Panc1 (cell line): ENCODE measurements around the gene FLG. TPM values are rescaled to one million over a fixed set of nuclear protein-coding genes. Genes with fewer than 3 reads are reported as not detected.
"Not testable (repeated sequence)": the region's sequence is repeated elsewhere in the genome, so short reads cannot be mapped to it uniquely, and the experiment has no call there.

Experiments
- ATAC-seq: fragments of 200-7000 bp; cut with Tn5 transposase; 2 replicates; pipeline ENCODE4 v1.9.1; 2020; ENCODE audit warnings: mild to moderate bottlenecking, moderate library complexity
- BruUV-seq: library from RNA; stranded (reverse); fragments of 400-500 nt; replicated peaks from 2 replicates; lab custom pipeline; 2021; lab: Mats Ljungman, UMichigan
- CTCF ChIA-PET: fragments of 300-600 bp; sonication (Branson Sonifier 250); formaldehyde crosslinking; loops from one replicate; lab custom pipeline; 2022; ENCODE audit warnings: antibody characterized with exemption; lab: Charles Lee
- POLR2A ChIA-PET: fragments of 300-600 bp; sonication (Branson Sonifier 250); formaldehyde crosslinking; loops from one replicate; lab custom pipeline; 2022; ENCODE audit warnings: antibody characterized with exemption; lab: Charles Lee
- DNase-seq: peaks from one replicate; pipeline ENCODE4 v3.0.0-alpha.2; 2010; ENCODE audit warnings: low read depth, low spot score
- H3K27ac ChIP-seq: 2 replicates; pipeline ENCODE4 v1.5.1; 2011; ENCODE audit warnings: mild to moderate bottlenecking, low read length, inconsistent platforms
- H3K27me3 ChIP-seq: fragments of 200-500 bp; sonication (Bioruptor generic); 2 replicates; pipeline ENCODE4 v1.6.0; 2014; ENCODE audit warnings: low read length, inconsistent platforms; ENCODE audit not compliant: control insufficient read depth, insufficient read depth
- H3K36me3 ChIP-seq: fragments of 200-500 bp; sonication (Bioruptor generic); 2 replicates; pipeline ENCODE4 v1.5.1; 2014; ENCODE audit warnings: inconsistent platforms, mild to moderate bottlenecking, low read length, moderate library complexity; ENCODE audit not compliant: control insufficient read depth, insufficient read depth
- H3K4me1 ChIP-seq: 2 replicates; pipeline ENCODE4 v1.5.1; 2011; ENCODE audit warnings: inconsistent platforms, mild to moderate bottlenecking, low read length, moderate library complexity; ENCODE audit not compliant: control insufficient read depth, insufficient read depth
- H3K4me3 ChIP-seq, 2 experiments: 2 replicates each; pipeline ENCODE4 v1.5.1; 2011 to 2012; ENCODE audit warnings: low read depth in 2 of 2, low read length in 2 of 2, mild to moderate bottlenecking in 2 of 2, inconsistent platforms in 1 of 2, moderate library complexity in 1 of 2
- H3K9me3 ChIP-seq: fragments of 200-500 bp; sonication (Bioruptor generic); 2 replicates; pipeline ENCODE4 v1.5.1; 2014; ENCODE audit warnings: low read depth, mild to moderate bottlenecking, inconsistent platforms, low read length, moderate library complexity; ENCODE audit not compliant: control insufficient read depth, insufficient read depth
- CTCF ChIP-seq: fragments of 450-650 bp; IDR thresholded peaks from 2 replicates; pipeline ENCODE4 v1.5.1; 2017; ENCODE audit warnings: mild to moderate bottlenecking
- POLR2AphosphoS5 ChIP-seq: IDR thresholded peaks from 2 replicates; pipeline ENCODE4 v1.6.1; 2012; ENCODE audit warnings: mild to moderate bottlenecking, low read depth, low read length, moderate library complexity
- REST ChIP-seq, 2 experiments: IDR thresholded peaks; 2 replicates each; pipeline ENCODE4 v1.6.1; 2011 to 2012; ENCODE audit warnings: low read depth in 2 of 2, control low read depth in 1 of 2, low read length in 1 of 2, mild to moderate bottlenecking in 1 of 2, moderate library complexity in 1 of 2; ENCODE audit not compliant: insufficient read depth in 1 of 2
- SIN3A ChIP-seq: IDR thresholded peaks from 2 replicates; pipeline ENCODE4 v1.6.1; 2012; ENCODE audit warnings: low read depth, mild to moderate bottlenecking, low read length, moderate library complexity, borderline replicate concordance; ENCODE audit not compliant: insufficient read depth
- TCF7L2 ChIP-seq: IDR thresholded peaks from 2 replicates; pipeline ENCODE4 v1.6.1; 2011; ENCODE audit warnings: mild to moderate bottlenecking, low read depth, low read length, inconsistent platforms
- in situ Hi-C: cut with HindIII; loops from 2 replicates; pipeline ENCODE4 v1.10.0; 2016; ENCODE audit warnings: low sequenced_read_pairs, low pct_unique_long_range_greater_than_20kb
- intact Hi-C: fragments of 100-400 bp; cut with micrococcal nuclease; formaldehyde crosslinking; loops from one replicate; pipeline ENCODE4 v1.10.0; 2022; ENCODE audit not compliant: unreplicated experiment
- total RNA-seq: library from RNA; stranded (reverse); gene quantifications from one replicate; pipeline ENCODE4 v1.2.1, GENCODE V29; 2021; ENCODE audit not compliant: unreplicated experiment

The FLG gene
- total RNA-seq, 1 experiment from 2014 or later = not detected

- intact Hi-C loops = no loop called here
- Histone ChIP-seq H3K27me3 (no peaks in the 10 kb centered on the region), H3K27ac (no peak overlapping the region), H3K4me3 (no peak overlapping the region), H3K36me3 (no peaks in the 10 kb centered on the region), H3K9me3 (no peaks in the 10 kb centered on the region), H3K4me1 (no peaks in the 10 kb centered on the region)
- in situ Hi-C loops = no loop called here
- CTCF ChIA-PET = no interaction called here
- ATAC-seq (no peak), DNase-seq (no peak)
- POLR2A ChIA-PET = no interaction called here
- BruUV-seq = no TSS peak
- no peak for TF ChIP-seq TCF7L2
- no peak for TF ChIP-seq SIN3A
- no peak for TF ChIP-seq POLR2AphosphoS5
- no peak for TF ChIP-seq CTCF
- no peak for TF ChIP-seq REST (IDR thresholded peaks at IDR 0.05; ENCODE audit: insufficient read depth in 1 of 2, low read depth in 2 of 2, low read length in 1 of 2)
Measured at GRCh38 chr1:152313319-152313801, 11.7 kb downstream of the FLG start.

- BruUV-seq, ATAC-seq, POLR2A ChIA-PET, H3K4me1 ChIP-seq, H3K27me3 ChIP-seq, CTCF ChIA-PET, H3K9me3 ChIP-seq, in situ Hi-C loops, H3K36me3 ChIP-seq, intact Hi-C loops, H3K4me3 ChIP-seq, DNase-seq, H3K27ac ChIP-seq: not testable (repeated sequence)
Measured at GRCh38 chr1:152312169-152312568, 12.9 kb downstream of the FLG start.

GRCh38 chr1:152309955-152310354 is 15.1 kb downstream of the FLG start:
- ATAC-seq (no peak), DNase-seq (no peak)
- no peaks in the 10 kb centered on the region for H3K36me3 ChIP-seq
- H3K27me3 ChIP-seq = no peaks in the 10 kb centered on the region
- no peaks in the 10 kb centered on the region for H3K9me3 ChIP-seq
- ChIA-PET POLR2A (no interaction called here), CTCF (no interaction called here)
- intact Hi-C loops = no loop called here
- no peak for TF ChIP-seq POLR2AphosphoS5
- no peak for TF ChIP-seq CTCF
- no peak for TF ChIP-seq REST (IDR thresholded peaks at IDR 0.05; ENCODE audit: insufficient read depth in 1 of 2, low read depth in 2 of 2, low read length in 1 of 2)
- no peak for TF ChIP-seq TCF7L2
- TF ChIP-seq SIN3A = no peak
- H3K4me1 ChIP-seq = no peaks in the 10 kb centered on the region
- no peak overlapping the region for H3K4me3 ChIP-seq
- BruUV-seq = no TSS peak
- no peak overlapping the region for H3K27ac ChIP-seq
- in situ Hi-C loops = no loop called here
